IPS DF 4.7 (cell line): ENCODE measurements around the gene TRABD2A.

Experiments used
- DNase-seq: peaks from one replicate; pipeline ENCODE4 v3.0.0-alpha.2; 2013; ENCODE audit warnings: low spot score; ENCODE audit errors: extremely low read depth

Gene TRABD2A

DNA sequence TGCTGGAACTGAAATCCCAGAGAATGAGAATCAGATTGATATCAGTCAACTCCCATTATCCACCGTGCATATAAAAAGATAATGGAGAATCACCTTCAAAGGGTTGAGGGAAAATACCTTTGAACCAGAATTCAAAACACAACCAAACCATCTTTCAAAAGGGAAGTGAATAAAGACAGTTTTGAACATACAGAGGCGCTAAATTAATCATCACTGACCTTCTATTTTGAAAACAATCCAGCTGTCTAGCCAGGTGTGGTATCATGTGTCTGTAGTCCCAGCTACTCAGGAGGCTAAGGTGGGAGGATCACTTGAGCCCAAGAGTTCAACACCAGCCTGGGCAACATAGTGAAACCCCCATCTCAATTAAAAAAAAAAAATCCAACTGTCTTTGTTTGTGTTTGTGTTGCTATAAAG lies 63.6 kb downstream of the TRABD2A start:
- no peak for DNase-seq

DNA sequence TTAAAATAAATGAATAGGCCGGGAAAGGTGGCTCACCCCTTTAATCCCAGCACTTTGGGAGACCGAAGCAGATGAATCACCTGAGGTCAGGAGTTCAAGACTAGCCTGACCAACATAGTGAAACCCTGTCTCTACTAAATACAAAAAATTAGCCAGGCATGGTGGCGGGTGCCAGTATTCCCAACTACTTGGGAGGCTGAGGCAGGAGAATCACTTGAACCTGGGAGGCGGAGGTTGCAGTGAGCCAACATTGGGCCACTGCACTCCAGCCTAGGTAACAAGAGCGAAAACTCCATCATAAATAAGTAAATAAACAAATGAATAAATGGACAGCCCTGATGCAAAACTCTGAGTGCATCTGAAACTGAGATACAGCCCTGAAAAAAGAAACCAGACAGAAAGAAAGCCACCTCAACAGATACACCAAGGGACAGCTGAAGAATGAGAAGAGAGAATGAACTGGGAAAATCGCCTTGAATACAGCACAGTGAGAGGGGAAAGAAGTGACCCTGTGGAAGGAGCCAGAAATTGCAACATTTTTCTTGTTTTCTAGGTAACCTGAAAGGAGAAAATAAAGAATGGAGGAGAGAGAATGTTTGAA lies 64.4 kb downstream of the TRABD2A start:
- no peak for DNase-seq

DNA sequence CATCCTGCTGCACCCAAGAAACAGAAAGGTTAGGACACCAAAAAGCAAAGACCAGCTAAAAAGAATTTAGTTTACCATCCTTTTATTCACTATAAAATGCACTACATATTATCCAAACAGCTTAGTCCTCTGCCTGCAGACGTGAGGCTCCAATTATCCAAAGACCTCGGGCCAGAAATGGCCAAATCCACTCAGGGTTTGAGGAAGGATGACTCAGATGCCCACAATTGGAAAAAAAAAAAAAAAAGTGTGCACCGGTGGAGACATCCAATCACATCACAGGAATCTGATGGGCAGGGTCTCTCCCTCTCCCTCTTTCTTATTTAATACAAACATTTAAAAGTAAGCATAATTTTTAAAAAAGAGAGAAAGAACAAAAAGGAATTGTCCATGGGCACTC lies 65.7 kb downstream of the TRABD2A start:
- no peak for DNase-seq

DNA sequence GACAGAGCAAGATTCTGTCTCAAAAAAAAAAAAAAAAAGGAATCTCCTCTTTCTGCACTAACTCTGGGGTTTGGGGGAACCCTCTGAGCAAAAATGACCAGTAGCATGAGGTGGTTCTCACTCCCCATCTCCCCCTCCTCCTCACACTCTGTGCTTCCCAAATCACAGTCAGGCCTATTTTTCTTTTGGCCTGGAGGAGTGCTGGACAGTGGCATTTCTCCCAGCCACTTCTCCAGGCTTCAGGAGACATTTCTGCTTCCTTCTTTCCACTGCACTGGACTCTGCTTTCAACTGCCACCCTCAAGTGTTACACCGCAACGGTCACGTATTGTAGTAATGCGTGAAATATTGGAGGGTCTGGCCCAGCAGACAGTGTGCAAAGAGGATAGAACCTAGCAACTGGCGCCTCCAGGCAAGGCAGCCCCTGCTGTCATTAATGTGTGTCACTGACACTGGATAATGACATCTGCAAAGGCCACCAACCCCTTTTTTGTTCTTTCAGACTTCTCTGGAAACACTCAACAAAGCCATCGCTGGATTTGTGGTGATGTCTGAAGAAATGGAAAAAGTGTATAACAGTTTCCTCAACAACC lies 68.9 kb downstream of the TRABD2A start:
- no peak for DNase-seq

DNA sequence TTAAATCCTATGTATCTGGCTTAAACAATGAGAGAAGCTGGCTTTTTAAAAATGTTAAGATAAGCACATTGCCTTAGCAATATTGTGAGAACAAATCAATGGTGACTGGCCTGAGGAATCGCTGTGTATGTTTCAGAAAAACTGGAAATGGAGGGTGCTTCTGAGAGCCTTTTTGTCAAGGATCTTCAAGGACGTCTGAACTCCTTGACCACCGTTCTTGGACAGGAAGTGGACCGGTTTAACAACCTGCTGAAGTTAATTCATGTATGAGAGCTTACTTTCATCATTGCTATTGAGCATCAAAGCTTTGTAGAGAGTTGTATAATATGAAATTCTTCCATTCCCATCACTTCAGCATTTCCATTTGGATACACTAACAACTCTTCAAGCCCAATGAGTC lies 72.6 kb downstream of the TRABD2A start:
- DNase-seq, result no peak

DNA sequence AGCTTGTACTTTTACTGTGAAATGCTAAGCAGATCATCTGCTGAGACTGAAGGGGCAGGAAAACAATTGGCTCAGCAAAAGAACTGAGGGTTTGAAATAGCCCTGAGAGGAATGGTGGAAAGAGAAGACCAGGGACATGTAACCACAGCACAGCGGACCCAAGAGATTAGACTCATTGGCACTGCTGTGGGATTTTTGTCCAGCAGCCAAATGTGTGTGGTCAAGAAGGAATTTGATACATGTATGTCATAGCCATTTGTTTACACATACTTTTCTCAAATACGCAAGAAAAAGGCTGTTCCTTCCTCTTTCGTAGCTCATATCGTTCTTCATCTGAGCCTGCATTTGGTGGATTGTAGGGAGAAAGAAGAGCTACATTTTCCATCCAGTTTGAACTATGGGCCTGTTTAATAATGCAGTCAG lies 73.8 kb downstream of the TRABD2A start:
- no peak for DNase-seq

DNA sequence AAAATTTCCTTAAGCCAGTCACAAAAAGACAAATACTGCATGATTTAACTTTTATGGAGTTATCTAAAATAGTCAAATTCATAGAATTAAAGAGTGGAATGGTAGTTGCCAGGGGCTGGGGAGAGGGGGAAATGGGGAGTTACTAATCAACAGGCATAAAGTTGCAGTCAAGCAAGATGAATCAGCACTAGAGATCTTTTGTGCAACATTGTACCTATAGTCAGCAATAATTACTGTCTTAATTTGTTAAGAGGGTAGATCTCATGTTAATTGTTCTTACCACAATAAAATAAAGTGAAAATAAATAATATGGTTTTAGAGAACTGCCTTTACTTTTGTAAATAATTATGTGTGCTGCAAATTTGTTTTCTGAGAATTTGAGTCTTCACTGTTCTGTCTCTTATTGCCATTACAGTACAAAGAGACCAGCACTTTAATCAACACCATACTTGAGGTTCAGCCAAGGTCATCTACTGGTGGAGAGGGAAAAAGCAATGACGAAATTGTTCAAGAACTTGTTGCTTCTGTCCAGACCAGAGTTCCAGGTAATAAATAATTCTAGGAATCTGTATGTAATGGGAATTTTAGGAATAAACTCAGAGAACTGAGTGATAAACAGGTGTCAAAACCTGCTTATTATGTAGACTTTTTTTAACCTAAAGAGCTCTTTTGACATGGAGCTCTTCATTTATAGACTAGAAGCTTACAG lies 75.5 kb downstream of the TRABD2A start:
- DNase-seq, result no peak

DNA sequence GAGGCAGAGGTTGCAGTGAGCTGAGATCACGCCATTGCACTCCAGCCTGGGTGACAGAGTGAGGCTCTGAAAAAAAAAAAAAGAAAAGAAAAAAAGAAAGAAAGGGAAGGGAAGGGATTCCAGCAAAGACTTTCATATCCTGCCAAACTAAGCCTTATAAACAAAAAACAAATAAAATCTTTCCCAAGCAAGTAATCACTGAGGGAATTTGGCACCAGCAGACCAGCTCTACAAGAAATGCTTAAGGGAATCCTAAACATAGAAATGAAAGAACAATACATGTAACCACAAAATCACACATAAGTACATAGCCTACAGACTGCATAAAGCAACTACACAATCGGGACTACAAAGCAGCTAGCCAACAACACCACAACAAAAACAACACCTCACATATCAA lies 79.1 kb downstream of the TRABD2A start:
- no peak for DNase-seq

DNA sequence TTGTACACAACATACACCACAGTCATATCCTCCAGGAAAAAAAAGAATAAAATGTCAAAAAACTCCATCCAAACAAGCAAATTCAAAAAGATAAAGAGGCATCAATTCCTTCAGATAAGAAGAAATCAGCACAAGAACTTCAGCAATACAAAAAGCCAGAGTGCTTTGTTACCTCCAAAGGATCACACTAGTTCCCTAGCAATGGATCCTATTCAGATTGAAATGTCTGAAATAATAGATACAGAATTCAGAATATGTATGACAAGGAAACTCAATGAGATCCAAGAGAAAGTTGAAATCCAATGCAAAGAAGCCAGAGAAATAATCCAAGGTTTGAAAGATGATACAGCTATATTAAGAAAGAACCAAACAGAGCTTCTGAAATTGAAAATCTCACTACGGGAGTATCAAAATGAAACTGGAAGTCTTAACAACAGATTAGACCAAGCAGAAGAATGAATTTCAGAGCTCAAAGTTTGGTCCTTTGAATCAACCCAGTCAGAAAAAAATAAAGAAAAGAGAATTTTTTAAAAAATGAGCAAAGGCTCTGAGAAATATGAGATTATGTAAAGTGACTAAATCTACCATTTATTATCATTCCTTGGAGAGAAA lies 80.6 kb downstream of the TRABD2A start:
- no peak for DNase-seq

DNA sequence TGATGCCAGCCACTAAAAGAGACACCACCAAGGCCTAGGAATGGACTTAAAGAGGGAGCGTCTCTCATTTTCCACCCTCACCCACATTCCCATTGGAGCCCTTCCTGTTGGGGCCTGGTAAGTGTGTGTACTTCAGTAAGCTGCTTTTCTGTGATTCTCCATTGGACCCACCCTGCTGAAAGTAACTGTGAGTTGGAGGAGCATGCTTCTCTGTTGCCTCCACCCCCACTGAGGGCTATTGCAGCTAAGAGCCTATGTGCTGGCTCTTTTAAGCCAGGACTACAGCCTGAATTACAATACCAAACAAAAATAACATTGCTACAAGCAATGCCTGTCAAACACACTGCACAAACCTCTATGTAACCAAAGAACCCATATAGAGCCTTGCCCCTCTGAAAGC lies 81.1 kb downstream of the TRABD2A start:
- no peak for DNase-seq

DNA sequence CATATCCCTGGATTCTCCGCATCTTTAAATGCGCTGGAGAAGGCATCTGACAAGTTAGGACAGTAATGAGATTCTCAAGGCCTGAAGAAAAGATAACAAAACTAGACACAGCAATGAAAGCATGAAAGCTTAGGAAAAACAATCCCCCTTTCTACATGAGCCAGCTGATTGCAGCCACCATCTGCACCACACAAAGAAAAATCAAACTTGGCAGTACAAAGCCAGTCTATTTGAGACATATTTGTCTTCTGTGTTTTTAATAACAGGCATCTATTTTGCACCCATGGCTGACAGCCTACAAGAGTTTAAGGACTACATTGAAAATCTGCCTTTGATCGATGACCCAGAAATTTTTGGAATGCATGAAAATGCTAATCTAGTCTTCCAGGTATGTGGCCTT lies 83.6 kb downstream of the TRABD2A start:
- no peak for DNase-seq

DNA sequence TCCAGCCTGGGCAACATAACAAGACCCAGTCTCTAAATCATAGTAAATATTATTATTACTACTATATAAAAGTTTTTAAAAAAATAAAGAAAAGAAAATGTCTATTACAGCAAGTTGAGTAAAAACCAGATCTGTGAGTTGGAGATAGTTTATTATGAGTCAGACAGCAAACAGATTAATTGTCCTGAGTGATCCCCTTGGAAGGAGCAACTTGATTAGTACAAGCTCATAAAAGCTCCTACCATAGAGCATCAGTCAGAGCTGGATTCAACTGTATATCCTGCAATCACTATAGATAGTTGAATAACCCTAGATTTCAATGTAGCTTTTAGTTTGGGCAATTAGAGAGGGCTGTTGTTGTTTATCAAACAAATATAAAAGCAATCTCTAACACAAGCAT lies 84.1 kb downstream of the TRABD2A start:
- no peak for DNase-seq

DNA sequence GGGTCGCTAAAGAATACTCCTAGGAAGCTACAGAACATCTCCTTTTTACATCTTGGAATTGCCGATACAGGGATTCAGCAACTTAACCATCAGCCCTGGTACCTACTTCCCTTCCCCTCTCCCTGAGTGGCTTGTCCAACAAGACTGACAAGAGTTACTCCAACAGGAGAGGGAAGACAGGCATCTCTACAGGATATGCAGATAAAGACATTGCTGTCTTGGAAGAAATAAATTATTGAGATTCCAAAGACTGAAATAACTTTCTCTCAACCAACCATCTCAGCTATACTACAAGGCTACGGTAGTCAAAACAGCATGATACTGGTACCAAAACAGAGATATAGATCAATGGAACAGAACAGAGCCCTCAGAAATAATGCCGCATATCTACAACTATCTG lies 87.2 kb downstream of the TRABD2A start:
- DNase-seq, result no peak

DNA sequence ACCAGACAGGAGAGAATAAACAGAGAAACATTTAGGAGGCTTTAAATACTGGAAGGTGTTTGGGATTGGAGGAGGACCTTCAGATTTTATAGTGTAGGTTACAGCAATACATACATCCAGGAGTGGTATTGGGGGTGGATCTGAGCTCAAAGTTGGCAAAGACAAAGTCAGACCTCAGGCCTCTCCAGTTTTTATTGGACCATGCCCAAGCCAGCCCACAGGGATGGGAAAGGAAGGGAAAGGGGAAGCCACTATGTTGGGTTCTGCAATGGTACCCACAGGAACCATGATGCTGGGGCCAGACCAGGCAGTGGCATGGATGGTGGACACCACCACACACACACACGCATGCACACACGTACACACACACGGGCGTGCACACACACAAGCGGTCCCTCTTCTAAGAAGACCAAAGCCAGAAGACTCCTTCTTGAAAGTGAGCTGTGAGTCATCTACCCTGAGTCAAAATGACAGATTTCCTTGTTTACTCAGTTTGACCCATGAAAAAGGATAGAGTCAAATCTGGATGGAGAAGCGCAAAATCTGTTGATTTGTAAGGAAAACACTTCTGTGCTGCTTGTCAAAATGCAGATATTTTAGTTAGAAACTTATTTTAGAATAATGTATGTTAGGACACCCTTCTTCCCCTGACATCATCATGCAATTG lies 87.9 kb downstream of the TRABD2A start:
- no peak for DNase-seq

DNA sequence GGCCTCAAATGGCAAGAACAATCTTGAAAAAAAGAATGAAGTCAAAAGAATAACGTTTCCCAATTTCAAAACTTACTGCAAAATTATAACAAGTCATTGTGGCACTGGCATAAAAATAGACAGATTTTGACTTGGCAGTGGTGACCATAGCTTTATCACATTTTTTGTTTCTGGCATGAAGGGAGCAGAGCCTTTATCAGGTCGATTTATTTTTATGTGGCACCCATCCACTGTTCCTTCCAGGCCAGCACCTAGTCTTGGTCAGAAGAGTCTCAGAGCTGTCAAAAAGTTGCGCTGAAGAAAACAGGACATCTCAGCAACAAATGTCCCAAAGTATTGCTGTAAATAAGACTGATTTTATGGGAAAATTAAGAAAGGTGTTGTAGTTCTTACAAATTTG lies 92.4 kb downstream of the TRABD2A start:
- no peak for DNase-seq

DNA sequence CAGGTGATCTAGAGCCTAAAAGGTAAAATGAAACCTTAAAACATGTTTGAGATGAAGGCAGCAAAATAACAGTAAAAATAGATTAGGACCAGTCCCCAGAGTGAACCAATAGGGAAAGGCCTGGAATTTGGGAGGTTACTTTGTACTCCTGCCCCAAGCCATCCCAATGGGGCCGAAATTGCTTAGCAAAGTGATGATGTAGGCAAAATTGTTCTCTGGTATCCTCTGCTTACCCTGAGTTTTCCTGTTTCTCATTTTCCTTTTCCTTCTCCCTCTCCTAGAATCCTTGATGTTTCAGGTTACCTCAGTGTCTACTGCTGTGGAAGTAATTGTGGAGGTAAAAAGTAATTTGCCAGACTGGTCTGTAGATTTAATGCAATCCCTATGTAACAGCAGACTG lies 92.9 kb downstream of the TRABD2A start:
- no peak for DNase-seq

DNA sequence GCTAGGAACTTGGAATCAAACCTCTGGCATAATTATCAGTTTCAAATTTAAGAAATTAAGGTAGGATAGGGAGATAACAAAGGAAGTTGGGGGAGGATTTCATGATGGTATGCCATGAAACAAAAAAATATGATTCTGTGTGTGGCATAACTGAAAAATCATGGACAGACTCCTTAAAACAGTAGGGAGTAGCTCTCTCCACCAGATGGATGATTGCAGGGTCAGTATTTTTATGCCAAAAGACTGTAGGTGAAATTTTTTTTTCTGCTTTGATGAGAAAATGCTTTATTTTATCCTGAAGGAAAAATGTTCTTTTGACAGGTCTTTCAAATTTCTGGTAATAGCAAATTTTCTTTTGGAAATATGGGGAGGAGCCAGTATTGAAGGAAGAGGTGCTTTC lies 94.3 kb downstream of the TRABD2A start:
- DNase-seq, result no peak

DNA sequence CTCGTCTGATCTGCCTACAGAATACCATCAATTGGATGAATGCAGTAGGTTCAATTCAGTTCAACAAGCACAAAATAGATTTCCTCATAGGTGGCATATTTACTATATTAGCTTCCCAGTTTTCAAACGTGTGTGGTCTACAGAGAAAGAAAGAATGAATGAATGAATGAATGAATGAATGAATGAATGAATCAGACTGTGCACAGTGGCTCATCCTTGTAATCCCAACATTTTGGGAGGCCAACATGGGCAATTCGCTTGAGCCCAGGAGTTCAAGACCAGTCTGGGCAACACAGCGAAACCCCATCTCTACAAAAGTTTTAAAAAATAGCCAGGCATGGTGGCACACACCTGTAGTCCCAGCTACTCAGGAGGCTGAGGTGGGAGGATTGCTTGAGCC lies 94.9 kb downstream of the TRABD2A start:
- DNase-seq, result no peak

DNA sequence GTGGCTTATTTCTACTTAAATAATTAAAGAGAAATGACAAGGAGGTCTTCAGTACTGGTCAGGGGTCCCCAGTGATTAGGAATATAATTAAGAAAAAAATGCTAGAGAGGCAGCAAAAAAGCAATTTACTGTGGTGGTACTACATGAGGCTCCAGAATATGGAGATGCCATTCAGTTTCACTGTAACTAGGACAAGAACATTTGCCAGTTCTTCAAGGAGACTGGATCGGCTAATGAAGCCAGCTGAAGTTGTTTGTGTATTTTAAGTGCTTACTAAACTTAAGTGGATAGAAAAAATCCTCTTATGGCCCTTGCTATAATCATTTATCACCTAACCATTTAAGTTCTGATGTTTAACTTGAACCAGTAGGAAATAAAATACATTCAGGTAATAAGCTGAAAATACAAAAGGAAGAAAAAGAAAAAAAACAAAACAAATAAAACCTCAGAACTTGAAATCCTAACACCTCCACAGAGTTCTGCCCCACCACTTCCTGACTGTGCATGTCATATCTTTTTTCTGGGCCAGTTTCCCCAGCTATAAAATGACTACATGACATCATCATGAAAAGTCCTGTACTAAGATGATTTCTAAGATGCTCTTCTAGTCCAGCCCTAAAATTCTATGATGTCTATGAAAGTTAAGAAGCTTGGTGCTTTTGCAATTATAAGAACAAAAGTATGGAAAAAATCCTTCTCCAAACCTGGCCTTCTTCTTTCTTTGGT lies 98.0 kb downstream of the TRABD2A start:
- DNase-seq, result no peak

DNA sequence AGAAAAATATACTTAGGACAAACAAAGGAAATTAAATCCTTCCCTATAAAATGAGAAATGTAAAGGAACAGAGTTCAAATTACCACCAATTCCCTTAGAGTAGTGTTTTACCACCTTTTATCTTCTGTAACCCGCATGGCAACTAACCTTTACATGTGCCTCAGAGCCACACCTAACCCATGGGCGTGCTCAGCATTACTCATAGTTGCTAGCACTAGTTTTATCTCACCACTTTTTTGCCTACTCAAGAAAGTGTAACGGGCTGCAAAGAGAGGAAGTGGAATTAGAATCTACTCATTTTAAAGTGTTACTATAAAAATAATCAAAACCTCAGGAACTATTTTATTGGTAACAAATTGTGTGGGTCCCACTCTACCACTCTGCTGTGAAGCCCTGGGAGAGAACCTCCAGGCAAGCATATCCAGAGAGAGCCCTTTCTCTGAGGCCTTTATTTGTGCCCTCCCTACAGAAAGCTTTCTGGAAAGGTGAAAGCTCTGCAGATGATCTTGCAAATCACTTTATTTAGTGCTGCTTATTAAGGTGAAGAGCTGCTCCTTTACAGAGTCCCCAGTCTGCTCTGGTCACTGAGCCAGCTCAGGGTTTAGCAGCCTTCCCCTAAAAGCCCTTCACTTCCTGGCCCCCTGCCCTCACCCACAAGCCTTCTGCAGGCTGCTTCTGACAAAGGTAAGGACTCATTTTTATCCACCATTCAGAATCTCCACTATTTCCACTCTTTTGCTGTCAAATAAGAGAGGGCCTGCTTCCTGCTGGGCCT lies 98.8 kb downstream of the TRABD2A start:
- no peak for DNase-seq

DNA sequence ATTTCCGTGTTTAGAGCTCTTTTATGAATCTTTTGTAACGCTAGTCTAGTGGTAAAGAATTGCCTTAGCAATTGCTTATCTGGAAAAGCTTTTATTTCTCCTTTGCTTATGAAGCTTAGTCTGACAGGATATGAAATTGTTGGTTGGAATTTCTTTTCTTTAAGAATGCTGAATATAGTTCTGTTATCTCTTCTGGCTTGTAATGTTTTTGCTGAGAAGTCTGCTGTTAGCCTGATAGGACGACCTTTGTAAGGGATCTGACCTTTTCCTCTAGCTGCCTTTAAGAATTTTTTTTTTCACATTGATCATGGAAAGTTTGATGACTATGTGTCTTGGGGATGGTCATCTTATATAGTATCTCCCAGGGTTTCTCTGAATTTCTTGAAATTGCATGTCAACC lies 101.1 kb downstream of the TRABD2A start:
- no peak for DNase-seq
